ENCODE results near the gene UCK1.

UCK1 gene

DNA sequence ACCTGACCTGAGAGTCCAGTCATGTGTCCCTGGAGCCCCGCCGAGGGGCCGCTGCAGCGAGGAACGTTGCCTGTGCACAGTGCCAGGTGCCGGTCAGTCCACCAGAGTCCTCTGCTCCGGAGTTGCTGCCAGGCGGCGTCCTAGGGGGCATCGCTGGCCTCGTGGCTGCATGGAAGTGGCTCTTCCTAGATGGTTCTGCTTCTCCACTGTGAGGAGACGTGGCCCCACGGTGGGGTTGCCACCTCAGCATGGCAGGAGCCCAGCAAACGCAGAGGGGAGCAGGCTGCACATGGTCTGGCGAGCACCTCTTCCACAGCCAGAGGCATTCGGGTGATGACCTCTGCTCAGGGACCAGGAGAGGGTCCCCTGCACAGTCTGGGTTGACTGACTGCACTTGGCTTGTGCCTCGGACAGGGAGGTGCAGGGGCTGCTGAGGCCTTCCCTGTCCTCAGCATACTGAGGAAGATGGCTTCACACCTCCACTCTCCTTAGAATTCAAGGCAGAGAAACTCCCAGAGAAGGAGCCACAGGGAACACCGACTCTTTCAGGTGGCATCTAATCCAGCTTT is 54.2 kb downstream of the UCK1 start:
- DNase-seq (ENCODE audit: low read depth in 2 of 2): no peak

GRCh38 chr9:131475956-131476776 is 54.9 kb downstream of the UCK1 start:
- DNase-seq (ENCODE audit: low read depth in 2 of 2): no peak

- DNase-seq (ENCODE audit: low read depth in 2 of 2): no peak
Observed at GRCh38 chr9:131475111-131475955, 55.7 kb downstream of the UCK1 start.

- no peak for DNase-seq (ENCODE audit: low read depth in 2 of 2)
Observed at GRCh38 chr9:131474711-131475110, 56.4 kb downstream of the UCK1 start.

- DNase-seq (ENCODE audit: low read depth in 2 of 2): no peak
Observed at GRCh38 chr9:131473891-131474290, 57.2 kb downstream of the UCK1 start.

Measured in stimulated activated CD8-positive, alpha-beta memory T cell treated with anti-CD3 and anti-CD28 coated beads, Interleukin-2, amount 100 ng/mL, for 48 hours (primary cell).